ENCODE measurements around the gene SLC36A2.
"Not testable (repeated sequence)": the region's sequence is repeated elsewhere in the genome, so short reads cannot be mapped to it uniquely, and the experiment has no call there.

SLC36A2 gene

GRCh38 chr5:151347369-151347768, at the start of gene SLC36A2:
SLC36A2 (minus strand) TSS chr5:151347559; CDS start chr5:151347460, 99 bp downstream.
- DNase-seq (ENCODE audit: low spot score), result no peak

GRCh38 chr5:151388960-151389359, 41.6 kb upstream of the SLC36A2 start:
- DNase-seq (ENCODE audit: low spot score), result no peak

DNA sequence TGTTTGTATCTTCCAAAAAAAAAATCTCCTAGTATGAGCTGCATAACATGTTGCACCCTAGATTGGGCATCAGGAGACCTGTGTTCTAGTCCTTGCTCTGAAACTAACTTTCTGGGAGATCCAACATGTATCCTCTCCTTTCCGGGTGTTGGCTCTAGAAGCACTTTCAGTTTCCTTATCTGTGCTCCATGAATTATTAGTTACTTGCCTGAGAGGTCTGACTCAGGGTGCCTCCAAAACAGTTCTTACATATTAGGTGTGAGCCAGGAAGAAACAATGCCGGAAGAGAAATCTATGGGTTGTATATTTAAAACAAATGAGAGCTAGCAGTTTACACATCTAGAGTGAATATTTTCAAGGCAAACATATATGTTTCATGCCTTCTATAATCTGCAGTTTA, 36.7 kb upstream of the SLC36A2 start:
- no peak for DNase-seq (ENCODE audit: low spot score)

DNA sequence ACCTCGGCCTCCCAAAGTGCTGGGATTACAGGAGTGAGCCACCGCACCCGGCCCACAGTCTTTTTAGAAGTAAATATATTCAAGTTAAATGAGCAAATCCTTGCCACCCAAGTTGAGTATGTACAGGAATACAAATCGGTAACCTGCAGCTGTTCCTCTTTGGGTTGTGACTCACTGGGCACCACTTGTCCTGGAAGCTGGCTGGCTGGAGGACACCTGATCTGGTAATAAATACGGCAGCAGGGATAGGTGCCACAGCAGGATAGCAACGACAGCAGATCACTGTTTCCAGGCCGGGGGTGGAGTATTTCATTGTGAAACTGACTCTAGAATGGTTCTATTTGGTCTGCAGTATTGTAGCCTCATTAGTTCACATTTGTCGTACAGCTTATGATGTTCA, 35.7 kb upstream of the SLC36A2 start:
- DNase-seq (ENCODE audit: low spot score), result no peak

GRCh38 chr5:151382576-151382975, 35.2 kb upstream of the SLC36A2 start:
- no peak for DNase-seq (ENCODE audit: low spot score)

DNA sequence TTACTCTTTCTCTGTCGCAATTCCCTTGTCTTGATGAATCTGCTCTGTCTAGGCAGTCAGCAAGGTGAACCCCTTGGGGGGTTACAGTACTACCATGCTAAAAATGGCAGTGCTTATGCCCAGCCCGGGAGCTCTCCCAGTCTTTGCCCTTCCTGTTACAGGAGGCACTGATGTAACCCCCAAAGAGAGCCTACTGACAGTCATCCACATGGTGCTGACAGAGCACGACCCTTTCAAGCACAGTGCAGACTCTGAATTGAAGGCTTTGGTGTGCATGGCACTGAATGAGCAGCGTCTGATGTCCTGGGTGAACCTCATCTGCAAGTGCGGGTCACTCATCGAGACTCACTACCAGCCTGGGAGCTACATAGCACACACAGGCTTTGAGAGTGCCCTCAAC, 34.5 kb upstream of the SLC36A2 start:
- no peak for DNase-seq (ENCODE audit: low spot score)

DNA sequence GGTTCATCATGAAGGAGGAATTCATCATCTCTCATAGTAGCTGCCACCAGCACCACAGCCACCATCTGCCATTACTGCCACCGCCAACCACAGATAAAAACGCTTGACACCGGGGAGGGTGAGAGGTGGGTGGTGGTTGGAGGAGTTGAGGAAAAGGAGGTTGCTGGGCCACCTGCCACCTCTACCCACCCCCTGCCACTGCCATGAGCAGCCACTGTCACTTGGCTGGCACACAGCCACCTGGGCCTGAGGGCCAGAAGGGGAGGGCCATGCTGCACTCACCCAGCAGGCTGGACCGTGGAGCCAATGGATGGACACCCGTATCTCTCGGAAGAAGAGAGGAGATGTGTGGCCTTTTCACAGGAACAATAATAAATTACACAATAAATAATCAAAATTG, 31.3 kb upstream of the SLC36A2 start:
- DNase-seq (ENCODE audit: low spot score), result no peak

DNA sequence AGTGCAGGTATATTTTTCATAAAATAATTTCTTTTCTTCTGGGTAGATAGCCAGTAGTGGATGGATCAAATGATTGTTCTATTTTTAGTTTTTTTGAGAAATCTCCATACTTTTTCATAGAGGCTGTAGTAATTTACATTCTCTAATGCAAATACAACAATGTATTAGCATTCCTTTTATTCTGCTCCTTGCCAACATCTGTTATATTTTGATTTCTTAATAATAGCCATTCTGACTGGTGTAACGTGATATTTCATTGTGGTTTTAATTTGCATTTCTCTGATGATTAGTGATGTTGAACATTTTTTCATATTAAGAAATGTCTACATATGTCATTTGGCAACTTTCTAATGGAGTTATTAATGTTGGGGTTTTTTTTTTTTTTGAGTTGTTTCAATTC, 27.2 kb upstream of the SLC36A2 start:
- DNase-seq (ENCODE audit: low spot score), result no peak

GRCh38 chr5:151367038-151367437, 19.7 kb upstream of the SLC36A2 start:
- not testable (repeated sequence) for DNase-seq (ENCODE audit: low spot score)

DNA sequence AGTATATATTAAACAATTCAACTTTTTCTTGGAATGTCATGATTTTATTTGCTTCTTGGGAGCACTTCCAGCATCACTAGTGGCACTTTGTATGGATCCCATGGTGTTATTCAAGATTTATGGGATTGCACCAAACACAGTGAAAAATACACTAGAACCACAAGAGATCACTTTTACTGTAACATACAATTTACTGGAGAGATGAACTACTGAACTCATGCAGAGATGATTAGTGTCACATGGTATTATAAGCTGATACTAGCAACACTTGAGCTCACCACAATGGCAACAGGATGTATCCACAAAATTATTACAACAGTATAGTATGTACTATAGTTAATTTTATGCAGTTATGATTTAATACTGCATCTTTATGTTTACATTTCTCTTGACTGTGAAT, 16.3 kb upstream of the SLC36A2 start:
- no peak for DNase-seq (ENCODE audit: low spot score)

GRCh38 chr5:151362970-151363369, 15.6 kb upstream of the SLC36A2 start:
- DNase-seq (ENCODE audit: low spot score), result no peak

DNA sequence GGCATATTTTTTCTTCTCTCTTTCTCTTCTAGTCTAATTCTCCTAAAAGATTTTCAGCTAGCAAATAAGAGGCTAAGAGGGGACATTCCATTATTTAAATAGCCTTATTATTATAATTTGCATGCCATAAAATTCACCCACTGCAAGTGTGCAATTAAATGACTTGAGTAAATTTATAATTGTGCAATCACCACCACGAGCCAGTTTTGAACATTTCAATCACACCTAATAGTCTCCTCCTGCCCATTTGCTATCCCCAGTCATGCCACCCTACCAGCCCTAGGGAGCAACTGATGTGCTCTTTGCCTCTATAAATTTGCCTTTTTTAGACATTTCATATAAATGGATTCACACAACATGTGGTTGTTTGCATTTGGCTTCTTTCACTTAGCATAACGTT, 12.0 kb upstream of the SLC36A2 start:
- no peak for DNase-seq (ENCODE audit: low spot score)

- peak; percentile 7 for DNase-seq (ENCODE audit: low spot score)
Observed at GRCh38 chr5:151357792-151358191, 10.4 kb upstream of the SLC36A2 start.

- no peak for DNase-seq (ENCODE audit: low spot score)
Observed at GRCh38 chr5:151357097-151357496, 9.7 kb upstream of the SLC36A2 start.

DNA sequence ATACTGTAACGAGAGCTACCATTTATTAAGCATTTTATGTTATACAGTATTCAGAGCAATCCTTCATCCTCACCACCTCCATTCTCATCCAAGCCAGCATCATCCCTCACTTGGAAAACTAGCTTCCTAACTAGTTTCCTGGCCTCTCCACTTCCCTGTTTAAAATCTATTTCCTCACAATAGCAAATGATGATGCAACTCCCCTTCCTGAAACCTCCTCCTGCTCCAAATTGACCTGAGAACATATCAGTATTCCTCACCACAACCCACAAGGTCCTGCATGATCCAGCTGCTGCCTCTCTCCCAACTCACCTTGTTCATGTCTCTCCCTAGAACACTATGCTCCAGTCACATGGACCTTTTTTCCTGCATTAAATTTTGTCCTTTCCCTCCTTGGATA, 4.3 kb upstream of the SLC36A2 start:
- no peak for DNase-seq (ENCODE audit: low spot score)

DNA sequence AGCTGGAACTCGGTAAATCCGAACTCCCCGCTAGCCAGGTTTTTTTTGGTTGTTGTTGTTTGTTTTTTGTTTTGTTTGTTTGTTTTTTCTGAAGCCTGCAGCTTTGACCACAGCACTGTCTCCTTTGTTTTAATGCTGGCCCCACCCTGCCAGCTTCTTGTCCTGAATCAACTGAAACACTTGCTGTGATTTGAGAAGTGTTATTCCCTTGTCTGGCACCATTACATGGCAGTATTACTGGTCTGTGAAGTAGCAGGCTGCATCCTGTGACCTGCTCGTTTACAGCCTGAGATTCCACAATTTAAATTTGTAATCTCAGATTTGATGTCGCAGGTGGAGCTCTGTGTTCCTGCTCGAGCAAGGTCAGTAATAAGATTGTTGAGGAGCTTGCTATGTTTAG, 1.4 kb upstream of the SLC36A2 start:
- no peak for DNase-seq (ENCODE audit: low spot score)

DNA sequence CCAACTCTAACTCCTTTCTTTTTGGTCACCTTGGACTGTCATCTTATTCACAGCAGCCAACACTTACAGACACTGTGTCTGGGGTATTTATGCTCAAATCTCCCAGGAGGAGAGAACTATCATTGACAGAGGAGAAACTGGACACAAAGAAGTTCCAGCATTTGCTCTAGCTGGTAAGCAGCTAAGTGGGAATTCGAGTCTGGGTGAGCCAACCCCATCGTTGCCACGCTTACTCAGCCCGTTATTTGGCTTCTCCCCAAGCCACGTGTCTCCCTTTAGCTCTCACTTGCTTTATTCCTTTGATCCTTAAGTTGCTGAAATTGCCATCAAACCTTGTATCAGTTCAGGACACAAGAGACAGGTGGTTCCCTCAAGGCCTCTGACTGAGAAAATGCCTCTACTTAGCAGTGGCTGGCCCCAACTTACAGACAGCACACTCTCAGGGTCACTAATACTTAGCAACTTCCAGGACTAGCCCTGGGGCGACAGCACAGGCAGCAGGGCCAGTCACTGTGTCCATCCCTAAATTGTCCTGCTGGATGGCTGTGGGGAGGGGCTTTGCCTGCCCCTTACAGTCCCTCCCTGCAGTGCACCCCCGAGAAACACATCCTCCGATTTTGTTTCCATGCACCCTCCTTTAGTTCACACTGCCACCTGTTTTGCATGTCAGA, 1.4 kb downstream of the SLC36A2 start:
- DNase-seq (ENCODE audit: low spot score), result no peak

DNA sequence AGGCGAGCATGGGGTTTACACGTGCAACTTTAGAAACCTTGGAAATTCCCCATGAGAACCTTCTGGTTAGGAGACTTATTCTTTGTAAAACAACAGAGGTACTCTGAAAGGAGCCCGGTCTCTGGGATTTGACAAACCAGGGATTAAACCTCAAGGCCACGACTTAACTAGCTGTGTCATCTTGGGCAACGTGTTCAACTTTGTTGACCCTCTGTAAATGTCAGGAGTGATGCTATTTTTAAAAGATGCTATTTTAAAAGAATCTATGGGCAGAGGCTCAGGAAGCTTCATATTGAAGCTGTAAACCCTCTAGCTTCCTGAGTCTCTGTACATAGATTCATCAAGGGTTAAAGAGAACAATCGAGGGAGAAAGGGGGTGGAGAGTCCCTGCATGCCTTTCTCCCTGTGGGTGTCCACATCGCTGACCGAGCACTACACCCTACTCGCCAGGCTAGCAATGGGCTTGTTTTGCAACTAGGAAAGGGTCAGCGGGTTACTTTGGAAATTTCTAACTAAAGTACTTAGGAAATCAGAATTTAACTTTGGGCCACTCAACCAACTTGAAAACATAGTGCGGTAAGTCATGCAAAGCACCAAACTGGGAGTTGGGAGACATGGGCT, 2.1 kb downstream of the SLC36A2 start:
- DNase-seq (ENCODE audit: low spot score), result no peak

- DNase-seq (ENCODE audit: low spot score), result no peak
Observed at GRCh38 chr5:151344088-151344487, 3.3 kb downstream of the SLC36A2 start.

GRCh38 chr5:151340004-151340403, 7.4 kb downstream of the SLC36A2 start:
- DNase-seq (ENCODE audit: low spot score), result no peak

- DNase-seq (ENCODE audit: low spot score), result no peak
Observed at GRCh38 chr5:151338734-151339133, 8.6 kb downstream of the SLC36A2 start.

DNA sequence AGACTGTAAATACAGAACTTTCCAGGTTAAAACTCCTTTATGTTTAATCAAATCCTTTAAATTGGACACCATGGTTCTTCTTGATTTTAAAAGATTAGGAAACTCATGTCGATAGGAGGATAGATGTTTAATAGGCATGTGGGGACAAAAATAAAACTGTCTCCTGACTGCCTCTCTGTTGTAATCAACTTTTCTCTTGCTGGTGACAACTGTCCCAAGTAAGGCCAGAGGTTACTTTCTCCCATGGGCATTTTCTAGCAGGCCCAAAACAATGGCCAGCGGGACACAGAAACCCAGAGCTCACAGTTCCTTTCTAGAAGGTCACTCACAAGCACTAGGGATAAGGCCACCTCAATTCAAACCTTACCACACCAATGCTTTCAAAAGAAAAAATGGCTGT, 14.5 kb downstream of the SLC36A2 start:
- DNase-seq (ENCODE audit: low spot score), result no peak

DNA sequence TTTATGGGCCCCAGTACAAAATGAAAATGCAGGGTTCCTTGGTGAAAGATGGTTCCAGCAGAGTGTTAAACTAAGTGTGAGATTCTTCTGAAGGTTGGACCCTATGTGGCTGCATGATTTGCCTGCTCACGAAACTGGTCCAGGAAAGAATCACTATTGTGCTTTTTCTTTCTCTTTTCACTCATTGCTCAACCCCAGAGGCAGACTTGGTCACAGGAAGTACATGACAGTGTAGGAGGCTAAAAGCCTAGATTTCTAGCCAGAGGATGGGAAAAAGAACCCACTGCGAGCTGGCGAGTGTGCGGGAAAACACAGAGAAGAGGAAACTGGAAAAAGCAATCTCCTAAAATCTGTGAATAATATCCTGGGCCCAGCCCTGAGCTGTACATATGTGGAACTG, 18.6 kb downstream of the SLC36A2 start:
- DNase-seq (ENCODE audit: low spot score), result no peak

GRCh38 chr5:151327585-151327984, 19.8 kb downstream of the SLC36A2 start:
- no peak for DNase-seq (ENCODE audit: low spot score)

Measured in NAMALWA (cell line).